A549 treated with AZD9567 at 1 μM for 4 hours (cell line): ENCODE measurements around the gene SNX4. TPM values are rescaled to one million over a fixed set of nuclear protein-coding genes. Genes with fewer than 3 reads are reported as not detected.

Source experiments
- total RNA-seq: library from RNA; stranded (reverse); fragments of 200-300 nt; extraction: Qiagen RNA extraction; gene quantifications from 5 replicates; pipeline ENCODE4 v1.2.3, GENCODE V29; 2022; ENCODE audit not compliant: insufficient read depth

The SNX4 gene
- total RNA-seq, result 20.3 to 38.5 TPM (median 21.9 TPM) in 5 replicates

GRCh38 chr3:125519678-125520562 is at the start of gene SNX4:
Gene SNX4, minus strand, starts transcription at chr3:125520202. Its CDS starts 30 bp downstream, at chr3:125520172.

Other genes starting within 250 kb of the SNX4 start
- 7.4 to 13.6 TPM (median 9.8 TPM) in 5 replicates for gene ZNF148, start 144.9 kb downstream of the SNX4 start, total RNA-seq
- gene OSBPL11, start 75.3 kb upstream of the SNX4 start, total RNA-seq, result 6.1 to 8.0 TPM (median 7.5 TPM) in 5 replicates